Lung microvascular endothelial cell (primary cell): ENCODE results near the gene IFI35. TPM values are rescaled to one million over a fixed set of nuclear protein-coding genes. Genes with fewer than 3 reads are reported as not detected.

Source experiments
- DNase-seq, 2 donors: peaks; one replicate each; pipeline versions ENCODE4 v3.0.0 to v3.0.0-alpha.2; 2010; ENCODE audit warnings: low read depth in 2 of 2
- total RNA-seq: library from RNA; depleted of rRNA; stranded (reverse); fragments of >200 nt; gene quantifications from 2 replicates; pipeline ENCODE4 v1.2.1, GENCODE V29; 2014

Gene IFI35
- total RNA-seq, 1 donor from 2014 or later, result 7.5 TPM

DNA sequence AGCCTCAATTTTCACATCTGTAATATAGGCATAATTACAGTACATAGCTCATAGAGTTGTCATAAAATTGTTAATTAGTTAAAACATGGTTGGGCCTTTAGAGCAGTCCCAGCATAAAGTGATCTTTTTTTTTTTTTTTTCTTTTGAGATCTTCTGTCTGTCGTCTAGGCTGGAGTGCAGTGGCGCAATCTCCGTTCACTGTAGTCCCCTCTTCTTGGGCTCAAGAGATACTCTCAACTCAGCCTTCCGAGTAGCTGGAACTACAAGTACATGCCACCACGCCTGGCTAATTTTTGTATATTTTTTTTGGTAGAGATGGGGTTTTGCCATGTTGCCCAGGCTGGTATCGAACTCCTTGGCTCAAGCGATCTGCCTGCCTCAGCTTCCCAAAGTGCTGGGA, 49.5 kb downstream of the IFI35 start:
- no peak for DNase-seq

- DNase-seq, result no peak
These were observed 56.5 kb downstream of the IFI35 start for GRCh38 chr17:43062984-43063638.

Other genes starting within 250 kb of the IFI35 start
- gene RAMP2, start 245.6 kb upstream of the IFI35 start, total RNA-seq, result 12.9 and 36.3 TPM in 2 replicates
- 35.7 and 42.1 TPM in 2 replicates for gene VPS25, start 233.3 kb upstream of the IFI35 start, total RNA-seq
- gene WNK4, start 226.2 kb upstream of the IFI35 start, total RNA-seq, result 0.99 and 1.5 TPM in 2 replicates
- 54.0 and 83.3 TPM in 2 replicates for gene COA3, start 208.1 kb upstream of the IFI35 start, total RNA-seq
- under 0.01 TPM in 1 of 2 replicates, not detected in the other for gene CNTD1, start 207.9 kb upstream of the IFI35 start, total RNA-seq
- 115 and 146 TPM in 2 replicates for gene BECN1, start 182.5 kb upstream of the IFI35 start, total RNA-seq
- 49.5 and 56.5 TPM in 2 replicates for gene PSME3, start 173.4 kb upstream of the IFI35 start, total RNA-seq
- 0.22 and 0.40 TPM in 2 replicates for gene AOC2, start 162.2 kb upstream of the IFI35 start, total RNA-seq
- 0.20 and 0.22 TPM in 2 replicates for gene AOC3, start 155.6 kb upstream of the IFI35 start, total RNA-seq
- gene G6PC1, start 106.0 kb upstream of the IFI35 start, total RNA-seq, result not detected in 2 replicates
- gene AARSD1, start 42.3 kb upstream of the IFI35 start, total RNA-seq, result 12.0 and 17.5 TPM in 2 replicates
- gene PTGES3L, start 26.7 kb upstream of the IFI35 start, total RNA-seq, result under 0.01 and 0.20 TPM in 2 replicates
- gene RUNDC1, start 26.2 kb upstream of the IFI35 start, total RNA-seq, result 6.5 and 11.1 TPM in 2 replicates
- 852 and 854 TPM in 2 replicates for gene RPL27, start 8.4 kb upstream of the IFI35 start, total RNA-seq
- 155 and 161 TPM in 2 replicates for gene VAT1, start 15.6 kb downstream of the IFI35 start, total RNA-seq
- 0.20 and 0.22 TPM in 2 replicates for gene RND2, start 18.4 kb downstream of the IFI35 start, total RNA-seq
- 5.2 and 8.7 TPM in 2 replicates for gene BRCA1, start 118.6 kb downstream of the IFI35 start, total RNA-seq
- 56.7 and 75.4 TPM in 2 replicates for gene NBR1, start 164.4 kb downstream of the IFI35 start, total RNA-seq
- 0.87 and 0.99 TPM in 2 replicates for gene TMEM106A, start 205.1 kb downstream of the IFI35 start, total RNA-seq
- not detected in 2 replicates for gene CCDC200, start 221.8 kb downstream of the IFI35 start, total RNA-seq
- gene RNU2-1, start 227.2 kb downstream of the IFI35 start, total RNA-seq, result not detected in 2 replicates